ENCODE measurements around the gene APCDD1.
A peak's percentile ranks its signal among the peaks of the same experiment; 100 is the strongest.

The APCDD1 gene

GRCh38 chr18:10521566-10521965 lies 67.1 kb downstream of the APCDD1 start:
- H3K36me3 ChIP-seq (ENCODE audit: control insufficient read depth in 2 of 2, insufficient read depth in 2 of 2, low read length in 2 of 2), result no peaks in the 10 kb centered on the region
- H3K9me3 ChIP-seq (ENCODE audit: control insufficient read depth in 2 of 2, low read length in 2 of 2), result no peaks in the 10 kb centered on the region
- no peak overlapping the region for H3K4me3 ChIP-seq (ENCODE audit: low read length in 2 of 2)
- H3K27ac ChIP-seq (ENCODE audit: low read depth in 2 of 2, low read length in 2 of 2), result no peak overlapping the region
- H3K4me1 ChIP-seq (ENCODE audit: control insufficient read depth in 2 of 2, insufficient read depth in 2 of 2, low read length in 2 of 2), result peaks cover 0 to 6% of the 10 kb centered on the region in 2 donors
- H3K27me3 ChIP-seq (ENCODE audit: control insufficient read depth in 2 of 2, insufficient read depth in 2 of 2, low read length in 2 of 2), result no peaks in the 10 kb centered on the region
- H3K9ac ChIP-seq (ENCODE audit: low read depth in 1 of 2, low read length in 2 of 2), result no peak overlapping the region

- Histone ChIP-seq H3K4me1 (ENCODE audit: control insufficient read depth in 2 of 2, insufficient read depth in 2 of 2, low read length in 2 of 2) (peaks cover 5 to 13% of the 10 kb centered on the region in 2 donors), H3K27me3 (ENCODE audit: control insufficient read depth in 2 of 2, insufficient read depth in 2 of 2, low read length in 2 of 2) (no peaks in the 10 kb centered on the region), H3K27ac (ENCODE audit: low read depth in 2 of 2, low read length in 2 of 2) (no peak overlapping the region), H3K4me3 (ENCODE audit: low read length in 2 of 2) (no peak overlapping the region), H3K9me3 (ENCODE audit: control insufficient read depth in 2 of 2, low read length in 2 of 2) (no peaks in the 10 kb centered on the region), H3K36me3 (ENCODE audit: control insufficient read depth in 2 of 2, insufficient read depth in 2 of 2, low read length in 2 of 2) (no peaks in the 10 kb centered on the region), H3K9ac (ENCODE audit: low read depth in 1 of 2, low read length in 2 of 2) (no peak overlapping the region)
Measured at GRCh38 chr18:10522574-10522973, 68.1 kb downstream of the APCDD1 start.

- H3K4me1 ChIP-seq (ENCODE audit: control insufficient read depth in 2 of 2, insufficient read depth in 2 of 2, low read length in 2 of 2), result peaks cover 7 to 17% of the 10 kb centered on the region in 2 donors
- H3K27me3 ChIP-seq (ENCODE audit: control insufficient read depth in 2 of 2, insufficient read depth in 2 of 2, low read length in 2 of 2), result no peaks in the 10 kb centered on the region
- H3K9me3 ChIP-seq (ENCODE audit: control insufficient read depth in 2 of 2, low read length in 2 of 2), result no peaks in the 10 kb centered on the region
- no peaks in the 10 kb centered on the region for H3K36me3 ChIP-seq (ENCODE audit: control insufficient read depth in 2 of 2, insufficient read depth in 2 of 2, low read length in 2 of 2)
- H3K9ac ChIP-seq (ENCODE audit: low read depth in 1 of 2, low read length in 2 of 2), result no peak overlapping the region
- no peak overlapping the region for H3K27ac ChIP-seq (ENCODE audit: low read depth in 2 of 2, low read length in 2 of 2)
- H3K4me3 ChIP-seq (ENCODE audit: low read length in 2 of 2), result no peak overlapping the region
Measured at GRCh38 chr18:10523544-10523943, 69.1 kb downstream of the APCDD1 start.

- Histone ChIP-seq H3K4me3 (ENCODE audit: low read length in 2 of 2) (peak overlapping the region; percentile 87 to 97), H3K27ac (ENCODE audit: low read depth in 2 of 2, low read length in 2 of 2) (no peak overlapping the region), H3K4me1 (ENCODE audit: control insufficient read depth in 2 of 2, insufficient read depth in 2 of 2, low read length in 2 of 2) (peaks cover 7 to 17% of the 10 kb centered on the region in 2 donors), H3K36me3 (ENCODE audit: control insufficient read depth in 2 of 2, insufficient read depth in 2 of 2, low read length in 2 of 2) (no peaks in the 10 kb centered on the region), H3K27me3 (ENCODE audit: control insufficient read depth in 2 of 2, insufficient read depth in 2 of 2, low read length in 2 of 2) (no peaks in the 10 kb centered on the region), H3K9me3 (ENCODE audit: control insufficient read depth in 2 of 2, low read length in 2 of 2) (no peaks in the 10 kb centered on the region), H3K9ac (ENCODE audit: low read depth in 1 of 2, low read length in 2 of 2) (no peak overlapping the region)
Measured at GRCh38 chr18:10524507-10525370, 70.3 kb downstream of the APCDD1 start.

GRCh38 chr18:10525371-10525691 lies 70.9 kb downstream of the APCDD1 start:
- no peaks in the 10 kb centered on the region for H3K27me3 ChIP-seq (ENCODE audit: control insufficient read depth in 2 of 2, insufficient read depth in 2 of 2, low read length in 2 of 2)
- H3K9ac ChIP-seq (ENCODE audit: low read depth in 1 of 2, low read length in 2 of 2), result no peak overlapping the region
- H3K4me3 ChIP-seq (ENCODE audit: low read length in 2 of 2), result peak overlapping the region; percentile 87 to 97
- H3K4me1 ChIP-seq (ENCODE audit: control insufficient read depth in 2 of 2, insufficient read depth in 2 of 2, low read length in 2 of 2), result peaks cover 7 to 17% of the 10 kb centered on the region in 2 donors
- peak overlapping the region in 1 of 2 donors; percentile 85 for H3K27ac ChIP-seq (ENCODE audit: low read depth in 2 of 2, low read length in 2 of 2)
- H3K9me3 ChIP-seq (ENCODE audit: control insufficient read depth in 2 of 2, low read length in 2 of 2), result no peaks in the 10 kb centered on the region
- no peaks in the 10 kb centered on the region for H3K36me3 ChIP-seq (ENCODE audit: control insufficient read depth in 2 of 2, insufficient read depth in 2 of 2, low read length in 2 of 2)

GRCh38 chr18:10525697-10526560 lies 71.5 kb downstream of the APCDD1 start, which contains the start of gene NAPG:
NAPG (plus strand) TSS chr18:10526027; CDS start chr18:10526103, 76 bp downstream.
- no peaks in the 10 kb centered on the region for H3K27me3 ChIP-seq (ENCODE audit: control insufficient read depth in 2 of 2, insufficient read depth in 2 of 2, low read length in 2 of 2)
- H3K4me1 ChIP-seq (ENCODE audit: control insufficient read depth in 2 of 2, insufficient read depth in 2 of 2, low read length in 2 of 2), result peaks cover 7 to 17% of the 10 kb centered on the region in 2 donors
- H3K9me3 ChIP-seq (ENCODE audit: control insufficient read depth in 2 of 2, low read length in 2 of 2), result no peaks in the 10 kb centered on the region
- peak within 1 kb of the TSS; percentile 87 to 97 for H3K4me3 ChIP-seq (ENCODE audit: low read length in 2 of 2)
- no peaks in the 10 kb centered on the region for H3K36me3 ChIP-seq (ENCODE audit: control insufficient read depth in 2 of 2, insufficient read depth in 2 of 2, low read length in 2 of 2)
- peak within 1 kb of the TSS; percentile 84 to 85 for H3K27ac ChIP-seq (ENCODE audit: low read depth in 2 of 2, low read length in 2 of 2)
- H3K9ac ChIP-seq (ENCODE audit: low read depth in 1 of 2, low read length in 2 of 2), result peak within 1 kb of the TSS; percentile 70 to 88

GRCh38 chr18:10526561-10526949 lies 72.1 kb downstream of the APCDD1 start:
- Histone ChIP-seq H3K4me3 (ENCODE audit: low read length in 2 of 2) (peak overlapping the region; percentile 87 to 97), H3K27me3 (ENCODE audit: control insufficient read depth in 2 of 2, insufficient read depth in 2 of 2, low read length in 2 of 2) (no peaks in the 10 kb centered on the region), H3K4me1 (ENCODE audit: control insufficient read depth in 2 of 2, insufficient read depth in 2 of 2, low read length in 2 of 2) (peaks cover 7 to 17% of the 10 kb centered on the region in 2 donors), H3K36me3 (ENCODE audit: control insufficient read depth in 2 of 2, insufficient read depth in 2 of 2, low read length in 2 of 2) (no peaks in the 10 kb centered on the region), H3K9ac (ENCODE audit: low read depth in 1 of 2, low read length in 2 of 2) (peak overlapping the region; percentile 70 to 88), H3K9me3 (ENCODE audit: control insufficient read depth in 2 of 2, low read length in 2 of 2) (no peaks in the 10 kb centered on the region), H3K27ac (ENCODE audit: low read depth in 2 of 2, low read length in 2 of 2) (peak overlapping the region; percentile 84 to 85)

GRCh38 chr18:10528439-10528838 lies 74.0 kb downstream of the APCDD1 start:
- Histone ChIP-seq H3K36me3 (ENCODE audit: control insufficient read depth in 2 of 2, insufficient read depth in 2 of 2, low read length in 2 of 2) (no peaks in the 10 kb centered on the region), H3K27me3 (ENCODE audit: control insufficient read depth in 2 of 2, insufficient read depth in 2 of 2, low read length in 2 of 2) (no peaks in the 10 kb centered on the region), H3K9me3 (ENCODE audit: control insufficient read depth in 2 of 2, low read length in 2 of 2) (no peaks in the 10 kb centered on the region), H3K27ac (ENCODE audit: low read depth in 2 of 2, low read length in 2 of 2) (no peak overlapping the region), H3K9ac (ENCODE audit: low read depth in 1 of 2, low read length in 2 of 2) (no peak overlapping the region), H3K4me3 (ENCODE audit: low read length in 2 of 2) (no peak overlapping the region), H3K4me1 (ENCODE audit: control insufficient read depth in 2 of 2, insufficient read depth in 2 of 2, low read length in 2 of 2) (peaks cover 7 to 17% of the 10 kb centered on the region in 2 donors)

- no peak overlapping the region for H3K27ac ChIP-seq (ENCODE audit: low read depth in 2 of 2, low read length in 2 of 2)
- no peaks in the 10 kb centered on the region for H3K36me3 ChIP-seq (ENCODE audit: control insufficient read depth in 2 of 2, insufficient read depth in 2 of 2, low read length in 2 of 2)
- H3K9me3 ChIP-seq (ENCODE audit: control insufficient read depth in 2 of 2, low read length in 2 of 2), result no peaks in the 10 kb centered on the region
- no peaks in the 10 kb centered on the region for H3K27me3 ChIP-seq (ENCODE audit: control insufficient read depth in 2 of 2, insufficient read depth in 2 of 2, low read length in 2 of 2)
- no peak overlapping the region for H3K4me3 ChIP-seq (ENCODE audit: low read length in 2 of 2)
- H3K9ac ChIP-seq (ENCODE audit: low read depth in 1 of 2, low read length in 2 of 2), result no peak overlapping the region
- peaks cover 7 to 17% of the 10 kb centered on the region in 2 donors for H3K4me1 ChIP-seq (ENCODE audit: control insufficient read depth in 2 of 2, insufficient read depth in 2 of 2, low read length in 2 of 2)
Measured at GRCh38 chr18:10530002-10530401, 75.6 kb downstream of the APCDD1 start.

- Histone ChIP-seq H3K27ac (ENCODE audit: low read depth in 2 of 2, low read length in 2 of 2) (no peak overlapping the region), H3K9ac (ENCODE audit: low read depth in 1 of 2, low read length in 2 of 2) (no peak overlapping the region), H3K36me3 (ENCODE audit: control insufficient read depth in 2 of 2, insufficient read depth in 2 of 2, low read length in 2 of 2) (no peaks in the 10 kb centered on the region), H3K4me3 (ENCODE audit: low read length in 2 of 2) (no peak overlapping the region), H3K27me3 (ENCODE audit: control insufficient read depth in 2 of 2, insufficient read depth in 2 of 2, low read length in 2 of 2) (no peaks in the 10 kb centered on the region), H3K4me1 (ENCODE audit: control insufficient read depth in 2 of 2, insufficient read depth in 2 of 2, low read length in 2 of 2) (peaks cover 7 to 14% of the 10 kb centered on the region in 2 donors), H3K9me3 (ENCODE audit: control insufficient read depth in 2 of 2, low read length in 2 of 2) (no peaks in the 10 kb centered on the region)
Measured at GRCh38 chr18:10530852-10531251, 76.4 kb downstream of the APCDD1 start.
